A549 (cell line): ENCODE measurements around the gene COX6B1. TPM values are rescaled to one million over a fixed set of nuclear protein-coding genes. Genes with fewer than 3 reads are reported as not detected.

Experiments
- ATAC-seq, 2 experiments: fragments of 200-7000 bp in 1 of 2; fragments of >200 bp in 1 of 2; cut with Nextera tagmentation in 1 of 2; cut with Tn5 transposase in 1 of 2; 3 replicates each; pipeline versions ENCODE4 v1.8.0 to v1.9.1; 2018 to 2020; ENCODE audit warnings: mild to moderate bottlenecking in 1 of 2, moderate library complexity in 1 of 2
- CTCF ChIA-PET: fragments of 300-600 bp; sonication (Branson Sonifier 250); formaldehyde crosslinking; extraction: SDS; loops from one replicate; lab custom pipeline; 2021; ENCODE audit warnings: antibody characterized with exemption, inconsistent platforms; lab: Yijun Ruan, JAX
- POLR2A ChIA-PET: fragments of 350-600 bp; formaldehyde crosslinking; extraction: SDS; loops from one replicate; lab custom pipeline; 2021; ENCODE audit warnings: antibody characterized with exemption, inconsistent platforms; lab: Yijun Ruan, JAX
- DNase-seq, 2 experiments: peaks; one replicate each; pipeline versions ENCODE4 v3.0.0 to v3.0.0-alpha.2; 2011 to 2016; ENCODE audit warnings: low read depth in 1 of 2, low spot score in 1 of 2
- FAIRE-seq: peaks from 2 replicates; lab custom pipeline; 2011; peaks lifted over from hg19 to GRCh38; lab: Jason Lieb, UNC
- H3K27ac ChIP-seq, 2 experiments: fragments of >200 bp; sonication (Bioruptor Twin); formaldehyde crosslinking; 3 replicates each; pipeline ENCODE4 v1.5.1; 2016 to 2017
- H3K4me1 ChIP-seq: fragments of >200 bp; sonication (Bioruptor Twin); formaldehyde crosslinking; 3 replicates; pipeline ENCODE4 v1.6.1; 2016
- H3K4me2 ChIP-seq: fragments of >200 bp; sonication (Bioruptor Twin); formaldehyde crosslinking; 3 replicates; pipeline ENCODE4 v1.6.1; 2016
- H3K4me3 ChIP-seq: fragments of >200 bp; sonication (Bioruptor Twin); formaldehyde crosslinking; 3 replicates; pipeline ENCODE4 v1.5.1; 2016
- H3K9me3 ChIP-seq: fragments of >200 bp; sonication (Bioruptor Twin); formaldehyde crosslinking; 3 replicates; pipeline ENCODE4 v1.6.1; 2016
- CBX2 ChIP-seq: fragments of 200-600 bp; sonication (generic); IDR thresholded peaks from 2 replicates; pipeline ENCODE4 v1.6.1; 2016; ENCODE audit warnings: low read depth, mild to moderate bottlenecking, borderline replicate concordance
- CBX8 ChIP-seq: fragments of 200-600 bp; sonication (generic); IDR thresholded peaks from 2 replicates; pipeline ENCODE4 v1.6.1; 2016
- EHF ChIP-seq: fragments of 250-450 bp; sonication (Bioruptor Pico); IDR thresholded peaks from 2 replicates; pipeline ENCODE4 v1.5.0; 2020; ENCODE audit warnings: mild to moderate bottlenecking
- EHMT2 ChIP-seq: fragments of 200-600 bp; sonication (generic); IDR thresholded peaks from 2 replicates; pipeline ENCODE4 v1.6.1; 2016; ENCODE audit warnings: antibody characterized with exemption, low read depth, mild to moderate bottlenecking, moderate library complexity
- EP300 ChIP-seq, 2 experiments: fragments of >200 bp; sonication (Bioruptor Twin); formaldehyde crosslinking; IDR thresholded peaks; 2 replicates in 1 of 2; 3 replicates in 1 of 2; pipeline ENCODE4 v1.6.1; 2016 to 2017
- FOSB ChIP-seq: fragments of 250-450 bp; sonication (Bioruptor Pico); IDR thresholded peaks from 2 replicates; pipeline ENCODE4 v1.5.0; 2020; ENCODE audit warnings: mild to moderate bottlenecking, moderate library complexity
- FOSL2 ChIP-seq, 2 experiments: fragments of 450-650 bp in 1 of 2; fragments of >200 bp in 1 of 2; sonication (Bioruptor Twin) in 1 of 2; formaldehyde crosslinking; IDR thresholded peaks; 2 replicates each; pipeline versions ENCODE4 v1.5.0 to v1.6.1; 2016 to 2020; ENCODE audit warnings: mild to moderate bottlenecking in 1 of 2, moderate library complexity in 1 of 2
- GATA3 ChIP-seq: IDR thresholded peaks from 2 replicates; pipeline ENCODE4 v1.6.1; 2012; ENCODE audit warnings: borderline replicate concordance
- HDAC2 ChIP-seq: fragments of 200-600 bp; sonication (generic); IDR thresholded peaks from 2 replicates; pipeline ENCODE4 v1.6.1; 2016
- HEYL ChIP-seq: fragments of 250-450 bp; sonication (Bioruptor Pico); IDR thresholded peaks from 2 replicates; pipeline ENCODE4 v1.8.0; 2021; ENCODE audit warnings: mild to moderate bottlenecking, moderate library complexity
- HOXB13 ChIP-seq: fragments of 250-450 bp; sonication (Bioruptor Pico); IDR thresholded peaks from 2 replicates; pipeline ENCODE4 v1.5.0; 2020; ENCODE audit warnings: low read depth, mild to moderate bottlenecking, moderate library complexity
- HOXB5 ChIP-seq: fragments of 250-450 bp; sonication (Bioruptor Pico); IDR thresholded peaks from 2 replicates; pipeline ENCODE4 v1.5.0; 2020; ENCODE audit warnings: mild to moderate bottlenecking, moderate library complexity
- KDM1A ChIP-seq: fragments of 200-600 bp; sonication (generic); IDR thresholded peaks from 2 replicates; pipeline ENCODE4 v1.6.1; 2016; ENCODE audit warnings: low read depth, mild to moderate bottlenecking
- MAFK ChIP-seq: fragments of 450-650 bp; IDR thresholded peaks from 2 replicates; pipeline ENCODE4 v1.6.1; 2014; ENCODE audit not compliant: partially characterized antibody
- MAZ ChIP-seq: fragments of 150-350 bp; IDR thresholded peaks from 2 replicates; pipeline ENCODE4 v1.6.1; 2014; ENCODE audit warnings: antibody characterized with exemption, low read depth, low read length, borderline replicate concordance
- NFE2L2 ChIP-seq: fragments of 150-350 bp; conservative IDR thresholded peaks from 2 replicates; pipeline ENCODE4 v1.6.1; 2014; ENCODE audit warnings: low read length
- NR3C1 ChIP-seq: fragments of >200 bp; sonication (Bioruptor Twin); formaldehyde crosslinking; IDR thresholded peaks from 3 replicates; pipeline ENCODE4 v1.6.1; 2017
- POLR2A ChIP-seq: IDR thresholded peaks from 2 replicates; pipeline ENCODE4 v1.6.1; 2012; ENCODE audit warnings: mild to moderate bottlenecking, low read length
- POLR2AphosphoS2 ChIP-seq: conservative IDR thresholded peaks from 2 replicates; pipeline ENCODE4 v1.6.1; 2012; ENCODE audit warnings: low read length, improper control_type of control experiment, inconsistent platforms
- RFX5 ChIP-seq: fragments of 450-650 bp; IDR thresholded peaks from 2 replicates; pipeline ENCODE4 v1.7.1; 2014; ENCODE audit warnings: antibody characterized with exemption, mild to moderate bottlenecking, moderate library complexity
- RNF2 ChIP-seq: fragments of 200-600 bp; sonication (generic); IDR thresholded peaks from 2 replicates; pipeline ENCODE4 v1.6.1; 2016; ENCODE audit warnings: low read depth, mild to moderate bottlenecking, antibody characterized with exemption, moderate library complexity, borderline replicate concordance
- SREBF2 ChIP-seq: fragments of 450-650 bp; IDR thresholded peaks from 2 replicates; pipeline ENCODE4 v1.6.1; 2014; ENCODE audit warnings: mild to moderate bottlenecking, moderate library complexity
- TFCP2L1 ChIP-seq: fragments of 250-450 bp; sonication (Bioruptor Pico); IDR thresholded peaks from 2 replicates; pipeline ENCODE4 v1.5.0; 2021; ENCODE audit warnings: mild to moderate bottlenecking
- TP53 ChIP-seq: fragments of 250-450 bp; sonication (Bioruptor Pico); IDR thresholded peaks from 2 replicates; pipeline ENCODE4 v1.5.0; 2021; ENCODE audit warnings: mild to moderate bottlenecking, moderate library complexity
- ZFP36 ChIP-seq: fragments of 450-650 bp; IDR thresholded peaks from 2 replicates; pipeline ENCODE4 v1.6.1; 2014; ENCODE audit warnings: borderline replicate concordance; ENCODE audit not compliant: partially characterized antibody
- ZSCAN20 ChIP-seq: fragments of 250-450 bp; sonication (Bioruptor Pico); IDR thresholded peaks from 2 replicates; pipeline ENCODE4 v1.8.0; 2022; ENCODE audit warnings: mild to moderate bottlenecking, moderate library complexity
- WGBS: methylation state at CpG from one replicate; pipeline ENCODE4 v1.1.6; 2017; ENCODE audit errors: missing lambda C conversion rate; 5-methylcytosine and 5-hydroxymethylcytosine counted together
- polyA plus RNA-seq, 4 experiments: library from polyadenylated mRNA; depleted of rRNA in 3 of 4; stranded (reverse); fragments of >200 nt; fragmentation: RNase III in 1 of 4; extraction: RNeasy Plus Mini Kit Qiagen cat#74134 plus additional on column Dnase treatment in 1 of 4; gene quantifications; 2 replicates in 3 of 4; 3 replicates in 1 of 4; pipeline ENCODE4 v1.2.3, GENCODE V29; 2011 to 2017
- TF ChIP-seq, protein P1 (sequence below): IDR thresholded peaks from 2 replicates; pipeline ENCODE4 v1.6.1; 2012; ENCODE audit warnings: low read depth, borderline replicate concordance

Gene COX6B1
- polyA plus RNA-seq, 2 of the 4 experiments (the other 2 are of a cell fraction): 749 to 1,260 TPM

- DNase-seq (no peak), FAIRE-seq (no peak), ATAC-seq (no peak)
- ChIA-PET CTCF (interaction anchor here (0.6 to 7.7 kb wide), 8 partner anchors 12 to 759 kb away, joined by 3 to 49 read pairs (median 4); partner anchors contain the start of gene COX6B1), POLR2A (interaction anchor here (1.4 to 2.5 kb wide), 2 partner anchors 12 to 14 kb away, joined by 4 to 8 read pairs; partner anchors contain the start of gene COX6B1)
- Histone ChIP-seq H3K4me1 (no peaks in the 10 kb centered on the region), H3K4me3 (no peak overlapping the region), H3K9me3 (no peaks in the 10 kb centered on the region), H3K27ac (no peak overlapping the region), H3K4me2 (no peak overlapping the region)
- TF ChIP-seq RNF2: no peak
- TF ChIP-seq KDM1A: no peak
- TF ChIP-seq NR3C1: no peak
- no peak for TF ChIP-seq RFX5
- TF ChIP-seq HOXB5 (CRISPR knock-in tag): no peak
- TF ChIP-seq CBX8: no peak
- no peak for TF ChIP-seq POLR2AphosphoS2
- 93% methylated on average over 6 of the region's 6 CpGs for WGBS
Measured at GRCh38 chr19:35661995-35662340, 13.8 kb downstream of the COX6B1 start.

GRCh38 chr19:35663981-35664380, 15.9 kb downstream of the COX6B1 start:
- Histone ChIP-seq H3K9me3 (no peaks in the 10 kb centered on the region), H3K4me1 (no peaks in the 10 kb centered on the region), H3K4me2 (no peak overlapping the region), H3K4me3 (no peak overlapping the region), H3K27ac (no peak overlapping the region)
- ChIA-PET CTCF (interaction anchor here (1.1 to 7.7 kb wide), 4 partner anchors 10 to 115 kb away, joined by 4 to 49 read pairs (median 12); partner anchors contain the start of gene COX6B1), POLR2A (interaction anchor here (1.1 kb wide), 1 partner anchor 10 kb away, joined by 3 read pairs; no protein-coding TSS in a partner anchor)
- FAIRE-seq: peak; percentile 78
- no peak for DNase-seq
- TF ChIP-seq MAZ (no peak), EHMT2 (no peak), FOSL2 (IDR thresholded peaks at IDR 0.05) (no peak), FOSL2 (CRISPR knock-in tag; IDR thresholded peaks at IDR 0.05) (no peak), EHF (CRISPR knock-in tag) (no peak), SREBF2 (no peak), POLR2A (no peak), NR3C1 (no peak)
- TF ChIP-seq, protein P1, sequence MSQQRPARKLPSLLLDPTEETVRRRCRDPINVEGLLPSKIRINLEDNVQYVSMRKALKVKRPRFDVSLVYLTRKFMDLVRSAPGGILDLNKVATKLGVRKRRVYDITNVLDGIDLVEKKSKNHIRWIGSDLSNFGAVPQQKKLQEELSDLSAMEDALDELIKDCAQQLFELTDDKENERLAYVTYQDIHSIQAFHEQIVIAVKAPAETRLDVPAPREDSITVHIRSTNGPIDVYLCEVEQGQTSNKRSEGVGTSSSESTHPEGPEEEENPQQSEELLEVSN: no peak
- WGBS: 52% methylated on average over 3 of the region's 3 CpGs
- no peak for ATAC-seq

GRCh38 chr19:35665157-35665556, 17.0 kb downstream of the COX6B1 start:
- no peak for ATAC-seq
- ChIA-PET POLR2A (no interaction called here), CTCF (interaction anchor here (1.6 to 5.8 kb wide), 2 partner anchors 25 to 116 kb away, joined by 4 to 21 read pairs; no protein-coding TSS in a partner anchor)
- Histone ChIP-seq H3K27ac (no peak overlapping the region), H3K9me3 (no peaks in the 10 kb centered on the region), H3K4me3 (no peak overlapping the region), H3K4me2 (no peak overlapping the region), H3K4me1 (no peaks in the 10 kb centered on the region)
- TF ChIP-seq ZSCAN20 (CRISPR knock-in tag) (no peak), MAFK (no peak)
- FAIRE-seq: no peak
- no peak for DNase-seq
- WGBS: 89% methylated on average over 24 of the region's 24 CpGs

DNA sequence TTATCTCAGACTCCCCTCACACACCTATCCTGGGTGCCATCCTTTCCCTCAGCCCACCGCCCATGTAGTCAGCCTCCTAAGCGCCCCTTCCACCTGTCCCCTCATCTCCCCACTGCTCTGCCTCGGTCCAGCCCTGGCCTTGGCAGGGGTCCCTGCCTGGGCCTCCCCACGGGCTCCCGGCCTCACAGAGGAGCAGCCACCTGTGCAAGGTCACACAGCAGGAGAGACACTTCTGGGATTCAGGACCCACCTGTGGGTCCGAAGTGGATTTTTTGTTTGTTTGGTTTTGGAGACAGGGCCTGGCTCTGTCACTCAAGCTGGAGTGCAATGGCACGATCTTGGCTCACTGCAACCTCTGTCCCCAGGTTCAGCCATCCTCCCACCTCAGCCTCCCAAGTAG, 17.5 kb downstream of the COX6B1 start:
- no peaks in the 10 kb centered on the region for H3K4me1 ChIP-seq
- no peak for TF ChIP-seq NFE2L2
- TF ChIP-seq HOXB13 (CRISPR knock-in tag): no peak
- TF ChIP-seq EP300 (IDR thresholded peaks at IDR 0.05): no peak
- no peak for TF ChIP-seq EHF (CRISPR knock-in tag)
- no peak for TF ChIP-seq CBX2
- no peak for TF ChIP-seq HDAC2
- no peak for TF ChIP-seq TP53 (CRISPR knock-in tag)
- TF ChIP-seq TFCP2L1: no peak
- no peak for TF ChIP-seq FOSL2 (IDR thresholded peaks at IDR 0.05)
- no peak for TF ChIP-seq FOSL2 (CRISPR knock-in tag; IDR thresholded peaks at IDR 0.05)
- TF ChIP-seq, protein P1: no peak
- no peak for TF ChIP-seq ZFP36
- no peak for TF ChIP-seq FOSB (CRISPR knock-in tag)
- TF ChIP-seq KDM1A: no peak
- no peak for TF ChIP-seq MAZ
- no peak for TF ChIP-seq HEYL (CRISPR knock-in tag)
- TF ChIP-seq GATA3: no peak
- TF ChIP-seq EHMT2: no peak
- TF ChIP-seq CBX8: no peak
- no peak overlapping the region for H3K27ac ChIP-seq
- H3K4me3 ChIP-seq: no peak overlapping the region
- no peak for ATAC-seq
- ChIA-PET CTCF (interaction anchor here (1.2 to 1.8 kb wide), 2 partner anchors 9 to 30 kb away, joined by 4 to 9 read pairs; no protein-coding TSS in a partner anchor), POLR2A (no interaction called here)
- no peak for DNase-seq
- H3K9me3 ChIP-seq: no peaks in the 10 kb centered on the region
- no peak overlapping the region for H3K4me2 ChIP-seq
- 77% methylated on average over 7 of the region's 7 CpGs for WGBS
- FAIRE-seq: no peak
